ENCODE results near the gene ZFHX3.

DNA sequence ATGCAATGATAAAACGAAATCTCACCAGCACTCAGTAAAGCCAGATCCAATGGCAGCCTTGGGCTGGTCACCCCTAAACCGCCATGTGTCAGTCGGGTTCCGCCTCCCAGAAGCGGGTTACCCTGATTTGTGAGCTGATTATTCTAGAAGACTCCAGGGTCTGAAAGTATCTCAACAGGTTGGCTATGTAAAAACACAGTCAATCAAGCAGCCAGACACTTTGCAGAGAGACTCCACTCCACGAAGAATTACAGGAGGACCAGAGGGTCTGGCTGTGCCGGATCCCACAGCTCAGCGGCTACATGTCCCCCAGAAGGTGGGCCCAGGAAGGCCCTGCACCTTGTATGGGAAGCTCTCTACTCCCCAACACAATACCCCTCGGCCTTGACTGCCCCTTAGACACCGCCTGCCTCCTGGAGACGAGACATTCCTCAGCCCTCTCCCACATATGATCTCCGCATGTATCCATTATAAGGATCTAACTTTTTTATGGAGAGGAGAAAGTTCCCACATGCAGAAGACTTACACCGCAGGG lies 23.3 kb downstream of the ZFHX3 start:
- TF ChIP-seq, protein P1, sequence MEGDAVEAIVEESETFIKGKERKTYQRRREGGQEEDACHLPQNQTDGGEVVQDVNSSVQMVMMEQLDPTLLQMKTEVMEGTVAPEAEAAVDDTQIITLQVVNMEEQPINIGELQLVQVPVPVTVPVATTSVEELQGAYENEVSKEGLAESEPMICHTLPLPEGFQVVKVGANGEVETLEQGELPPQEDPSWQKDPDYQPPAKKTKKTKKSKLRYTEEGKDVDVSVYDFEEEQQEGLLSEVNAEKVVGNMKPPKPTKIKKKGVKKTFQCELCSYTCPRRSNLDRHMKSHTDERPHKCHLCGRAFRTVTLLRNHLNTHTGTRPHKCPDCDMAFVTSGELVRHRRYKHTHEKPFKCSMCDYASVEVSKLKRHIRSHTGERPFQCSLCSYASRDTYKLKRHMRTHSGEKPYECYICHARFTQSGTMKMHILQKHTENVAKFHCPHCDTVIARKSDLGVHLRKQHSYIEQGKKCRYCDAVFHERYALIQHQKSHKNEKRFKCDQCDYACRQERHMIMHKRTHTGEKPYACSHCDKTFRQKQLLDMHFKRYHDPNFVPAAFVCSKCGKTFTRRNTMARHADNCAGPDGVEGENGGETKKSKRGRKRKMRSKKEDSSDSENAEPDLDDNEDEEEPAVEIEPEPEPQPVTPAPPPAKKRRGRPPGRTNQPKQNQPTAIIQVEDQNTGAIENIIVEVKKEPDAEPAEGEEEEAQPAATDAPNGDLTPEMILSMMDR (conservative IDR thresholded peaks at IDR 0.05 in 1 of 2, IDR thresholded peaks at IDR 0.05 in 1 of 2; ENCODE audit: low read depth in 1 of 2, low read length in 2 of 2), result no peak
- TF ChIP-seq EZH2 (IDR thresholded peaks at IDR 0.05; ENCODE audit: low read length, missing control alignments), result no peak

Data from fibroblast of lung (primary cell).